ENCODE results near the gene ZBTB48.

DNA sequence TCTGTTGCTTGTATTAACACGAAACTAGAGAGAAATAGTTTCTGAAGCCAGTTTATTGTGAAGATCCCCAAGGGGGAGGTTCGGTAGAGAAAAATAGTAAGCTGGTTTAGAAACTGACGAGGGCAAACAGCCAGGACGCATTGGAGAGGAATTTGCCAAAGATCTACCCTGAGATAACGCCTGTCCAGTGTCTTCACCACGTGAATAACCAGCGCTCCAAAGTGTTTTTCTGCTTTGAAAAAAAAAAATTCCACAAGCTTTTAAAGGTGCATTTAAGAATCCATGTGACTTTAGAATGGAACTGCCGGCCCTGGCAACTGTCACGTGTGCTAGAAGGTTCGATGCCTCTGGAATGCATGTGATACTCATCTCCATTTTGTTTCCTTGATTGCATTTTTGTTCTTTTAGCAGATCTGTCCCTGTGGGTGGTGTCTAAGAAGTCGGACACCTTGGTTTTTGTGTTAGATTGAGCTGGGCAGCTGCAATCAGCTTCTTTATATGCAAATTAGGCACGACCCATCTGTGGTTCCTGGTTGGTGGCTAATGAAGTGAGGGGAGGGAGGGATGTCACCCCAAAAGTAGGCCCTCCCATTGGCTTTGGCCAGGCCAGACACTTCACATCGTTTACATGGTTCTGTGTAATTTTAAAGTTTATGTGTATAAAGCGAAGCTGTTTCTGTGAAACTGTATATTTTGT, 43.6 kb downstream of the ZBTB48 start:
- TF ChIP-seq CTCF (IDR thresholded peaks at IDR 0.05; ENCODE audit: insufficient read depth, low read length, poor library complexity, severe bottlenecking): no peak
- no peak for TF ChIP-seq EZH2phosphoT487 (conservative IDR thresholded peaks at IDR 0.05; ENCODE audit: low read length)

Measured in SU-DHL-6 (cell line).